KMS-11 (cell line): ENCODE measurements around the gene CACNA1G.

Source experiments
- H2AFZ ChIP-seq: fragments of 200-600 bp; sonication (generic); 2 replicates; pipeline ENCODE4 v1.6.1; 2016; ENCODE audit warnings: antibody characterized with exemption, mixed run types, low read depth
- H3K27ac ChIP-seq: fragments of 200-600 bp; sonication (generic); 2 replicates; pipeline ENCODE4 v1.6.1; 2016; ENCODE audit warnings: mild to moderate bottlenecking, mixed run types
- H3K27me3 ChIP-seq: fragments of 200-600 bp; sonication (generic); 2 replicates; pipeline ENCODE4 v1.6.1; 2017; ENCODE audit warnings: mild to moderate bottlenecking, low read depth, mixed run types, moderate library complexity; ENCODE audit not compliant: insufficient read depth
- H3K36me3 ChIP-seq: fragments of 200-600 bp; sonication (generic); 2 replicates; pipeline ENCODE4 v1.6.1; 2017; ENCODE audit warnings: mild to moderate bottlenecking, mixed run types; ENCODE audit not compliant: insufficient read depth
- H3K4me1 ChIP-seq: fragments of 200-600 bp; sonication (generic); 2 replicates; pipeline ENCODE4 v1.6.1; 2016; ENCODE audit warnings: mild to moderate bottlenecking, low read depth, mixed run types; ENCODE audit not compliant: poor library complexity, severe bottlenecking
- H3K4me2 ChIP-seq: fragments of 200-600 bp; sonication (generic); 2 replicates; pipeline ENCODE4 v1.7.0; 2016; ENCODE audit warnings: mild to moderate bottlenecking, mixed run types
- H3K4me3 ChIP-seq: fragments of 200-600 bp; sonication (generic); IDR thresholded peaks from 2 replicates; pipeline ENCODE4 v1.6.1; 2017; ENCODE audit warnings: low read depth, low read length, mixed read lengths; ENCODE audit not compliant: insufficient read depth
- H3K79me2 ChIP-seq: fragments of 200-600 bp; sonication (generic); 2 replicates; pipeline ENCODE4 v1.6.1; 2016; ENCODE audit warnings: low read depth, mixed run types; ENCODE audit not compliant: insufficient read depth
- H3K9ac ChIP-seq: fragments of 200-600 bp; sonication (generic); 2 replicates; pipeline ENCODE4 v1.6.1; 2016; ENCODE audit warnings: mild to moderate bottlenecking, mixed run types
- H4K20me1 ChIP-seq: fragments of 200-600 bp; sonication (generic); 2 replicates; pipeline ENCODE4 v1.6.1; 2016; ENCODE audit warnings: mild to moderate bottlenecking, mixed run types; ENCODE audit not compliant: insufficient read depth
- TF ChIP-seq, protein P1 (sequence below): fragments of 200-600 bp; sonication (generic); conservative IDR thresholded peaks from 2 replicates; pipeline ENCODE4 v1.6.1; 2017; ENCODE audit warnings: low read depth, mild to moderate bottlenecking, antibody characterized with exemption, low read length, moderate library complexity, mixed read lengths

CACNA1G gene

DNA sequence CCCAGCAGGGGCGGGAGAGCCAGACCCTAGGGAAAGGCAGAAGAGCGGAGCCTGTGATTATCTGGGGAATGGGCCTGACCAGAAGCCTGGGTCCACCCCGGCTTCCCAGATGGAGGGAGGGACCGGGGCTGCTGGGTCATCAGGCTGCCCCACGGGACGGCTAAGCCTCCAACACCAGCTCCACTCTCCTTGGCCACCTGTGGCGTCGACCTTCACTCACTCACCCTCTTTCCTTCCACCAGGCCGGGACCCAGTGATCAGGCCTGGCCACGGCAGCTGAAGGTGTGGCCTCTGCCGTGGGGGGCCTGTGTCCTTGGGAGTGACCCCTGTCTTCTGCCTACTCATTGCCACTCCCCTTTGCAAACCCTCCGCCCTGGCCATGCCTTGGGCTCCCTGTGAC is 51.8 kb downstream of the CACNA1G start:
- no peak overlapping the region for H3K4me2 ChIP-seq
- H3K79me2 ChIP-seq = no peaks in the 10 kb centered on the region
- no peak overlapping the region for H3K27ac ChIP-seq
- H3K4me3 ChIP-seq = no peak overlapping the region
- H3K9ac ChIP-seq = no peak overlapping the region
- no peaks in the 10 kb centered on the region for H3K36me3 ChIP-seq
- TF ChIP-seq, protein P1, sequence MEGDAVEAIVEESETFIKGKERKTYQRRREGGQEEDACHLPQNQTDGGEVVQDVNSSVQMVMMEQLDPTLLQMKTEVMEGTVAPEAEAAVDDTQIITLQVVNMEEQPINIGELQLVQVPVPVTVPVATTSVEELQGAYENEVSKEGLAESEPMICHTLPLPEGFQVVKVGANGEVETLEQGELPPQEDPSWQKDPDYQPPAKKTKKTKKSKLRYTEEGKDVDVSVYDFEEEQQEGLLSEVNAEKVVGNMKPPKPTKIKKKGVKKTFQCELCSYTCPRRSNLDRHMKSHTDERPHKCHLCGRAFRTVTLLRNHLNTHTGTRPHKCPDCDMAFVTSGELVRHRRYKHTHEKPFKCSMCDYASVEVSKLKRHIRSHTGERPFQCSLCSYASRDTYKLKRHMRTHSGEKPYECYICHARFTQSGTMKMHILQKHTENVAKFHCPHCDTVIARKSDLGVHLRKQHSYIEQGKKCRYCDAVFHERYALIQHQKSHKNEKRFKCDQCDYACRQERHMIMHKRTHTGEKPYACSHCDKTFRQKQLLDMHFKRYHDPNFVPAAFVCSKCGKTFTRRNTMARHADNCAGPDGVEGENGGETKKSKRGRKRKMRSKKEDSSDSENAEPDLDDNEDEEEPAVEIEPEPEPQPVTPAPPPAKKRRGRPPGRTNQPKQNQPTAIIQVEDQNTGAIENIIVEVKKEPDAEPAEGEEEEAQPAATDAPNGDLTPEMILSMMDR = no peak
- no peaks in the 10 kb centered on the region for H4K20me1 ChIP-seq
- H2AFZ ChIP-seq = no peak overlapping the region
- peaks cover 94% of the 10 kb centered on the region for H3K27me3 ChIP-seq
- no peaks in the 10 kb centered on the region for H3K4me1 ChIP-seq

DNA sequence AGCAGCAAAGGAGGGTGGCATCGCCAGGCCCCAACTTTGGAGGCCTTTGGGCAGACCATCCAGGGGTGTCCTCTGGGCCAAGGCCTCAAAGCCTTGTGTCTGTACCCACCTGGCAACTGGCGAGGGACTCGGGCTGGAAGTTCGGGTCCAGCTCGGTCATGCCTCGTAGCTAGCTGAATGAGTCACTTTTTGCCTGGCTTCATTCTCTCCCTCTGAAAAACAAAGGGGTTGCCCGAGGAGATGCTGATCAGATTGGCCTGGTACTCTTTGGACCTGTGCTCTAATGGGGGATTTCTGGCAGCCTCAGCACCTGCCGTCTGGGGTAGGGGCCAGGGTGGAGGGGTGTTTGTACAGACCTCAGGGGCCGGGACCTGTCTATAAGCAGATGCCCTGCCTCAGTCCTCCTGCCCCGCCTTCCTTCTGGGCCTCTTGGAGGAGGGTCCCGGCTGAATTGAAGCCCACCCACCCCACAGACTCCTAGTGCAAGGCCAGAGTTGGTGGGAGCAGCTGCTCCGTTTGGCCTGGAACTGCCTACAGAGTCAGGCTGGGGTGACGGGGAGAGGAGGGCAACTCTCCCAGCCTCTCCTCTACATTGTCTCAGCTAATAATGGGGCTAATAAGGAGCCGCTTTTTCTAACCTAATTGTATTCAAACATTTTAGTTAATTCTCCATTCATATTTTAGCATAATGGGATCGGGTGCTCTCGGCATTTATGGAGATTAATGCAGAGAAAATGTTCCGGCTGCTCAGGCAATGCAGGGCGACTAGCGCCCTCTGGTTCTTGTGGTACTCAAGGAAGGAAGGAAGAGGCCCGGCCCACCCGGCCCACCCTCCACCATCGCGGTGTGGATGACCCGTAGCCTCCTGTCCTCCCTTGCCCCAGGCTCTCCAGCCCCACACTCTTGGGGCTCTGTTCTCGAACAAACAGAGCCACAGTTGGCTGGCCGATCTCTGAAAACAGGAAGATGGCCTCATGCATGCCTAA is 52.8 kb downstream of the CACNA1G start:
- Histone ChIP-seq H3K79me2 (no peaks in the 10 kb centered on the region), H2AFZ (no peak overlapping the region), H4K20me1 (no peaks in the 10 kb centered on the region), H3K4me2 (no peak overlapping the region), H3K4me3 (no peak overlapping the region), H3K4me1 (no peaks in the 10 kb centered on the region), H3K27me3 (peaks cover 92% of the 10 kb centered on the region), H3K36me3 (no peaks in the 10 kb centered on the region), H3K9ac (no peak overlapping the region), H3K27ac (no peak overlapping the region)
- TF ChIP-seq, protein P1 = no peak

DNA sequence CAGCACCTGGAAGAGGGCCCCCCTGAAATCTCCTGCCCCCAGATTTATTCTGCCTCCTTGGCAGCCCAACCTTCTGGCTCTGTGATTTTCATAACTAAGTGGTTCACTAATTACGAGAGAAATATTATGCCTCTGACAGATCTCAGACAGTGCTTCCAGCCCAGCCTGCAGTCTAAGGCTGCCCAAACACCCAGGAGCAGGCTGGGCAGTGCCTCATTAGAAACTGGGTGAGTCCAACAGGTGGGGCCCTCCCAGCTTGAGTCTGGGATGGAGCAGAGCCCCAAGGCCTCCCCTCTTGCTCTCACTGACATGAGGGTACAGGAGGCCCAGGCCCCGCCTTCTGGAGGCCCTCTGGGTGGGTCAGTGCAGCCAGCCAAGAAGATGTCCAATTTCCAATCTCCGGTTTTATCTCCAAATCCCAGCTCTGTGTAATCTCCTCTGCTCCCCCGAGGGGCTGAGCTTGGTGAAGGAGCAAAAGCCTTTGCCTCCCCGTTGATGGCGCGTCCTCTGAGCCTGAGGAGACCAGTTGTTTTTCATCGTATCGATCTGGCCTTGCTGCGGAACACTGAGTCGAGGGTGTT is 54.0 kb downstream of the CACNA1G start:
- Histone ChIP-seq H2AFZ (no peak overlapping the region), H3K4me1 (no peaks in the 10 kb centered on the region), H4K20me1 (no peaks in the 10 kb centered on the region), H3K36me3 (no peaks in the 10 kb centered on the region), H3K9ac (no peak overlapping the region), H3K27me3 (peaks cover 93% of the 10 kb centered on the region), H3K27ac (no peak overlapping the region), H3K4me2 (no peak overlapping the region), H3K4me3 (no peak overlapping the region), H3K79me2 (no peaks in the 10 kb centered on the region)
- TF ChIP-seq, protein P1 = no peak

DNA sequence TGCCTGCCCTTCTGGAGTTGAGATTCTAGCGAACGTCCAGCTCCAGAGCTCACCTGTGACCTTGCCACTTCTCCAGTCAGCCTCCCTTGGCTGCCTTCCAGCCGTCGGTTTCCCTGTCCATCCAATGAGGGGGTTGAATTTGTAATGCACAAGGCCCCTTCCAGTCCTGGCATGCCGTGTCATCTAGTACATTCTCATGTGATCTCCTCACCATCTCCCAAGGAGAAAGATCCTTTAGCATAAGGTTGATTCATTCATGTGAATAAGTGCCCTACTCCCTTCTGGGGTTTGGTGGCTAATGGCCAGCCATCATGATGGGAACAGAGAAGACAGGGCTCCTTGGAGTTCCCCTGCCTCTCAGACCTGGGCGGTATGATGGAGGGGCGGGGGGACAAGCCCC is 55.3 kb downstream of the CACNA1G start:
- H4K20me1 ChIP-seq = no peaks in the 10 kb centered on the region
- no peaks in the 10 kb centered on the region for H3K36me3 ChIP-seq
- no peaks in the 10 kb centered on the region for H3K79me2 ChIP-seq
- H3K4me2 ChIP-seq = no peak overlapping the region
- no peak overlapping the region for H3K27ac ChIP-seq
- no peak overlapping the region for H3K4me3 ChIP-seq
- TF ChIP-seq, protein P1 = no peak
- no peak overlapping the region for H2AFZ ChIP-seq
- no peak overlapping the region for H3K9ac ChIP-seq
- H3K27me3 ChIP-seq = peaks cover 90% of the 10 kb centered on the region
- no peaks in the 10 kb centered on the region for H3K4me1 ChIP-seq
